HEK293 (cell line): ENCODE data around the gene PUM1.

Experiments used
- CTCF ChIA-PET: fragments of 350-600 bp; formaldehyde crosslinking; extraction: SDS; loops from one replicate; lab custom pipeline; 2021; ENCODE audit warnings: antibody characterized with exemption; lab: Yijun Ruan, JAX
- POLR2A ChIA-PET: fragments of 300-600 bp; formaldehyde crosslinking; extraction: SDS; loops from one replicate; lab custom pipeline; 2020; ENCODE audit warnings: antibody characterized with exemption, inconsistent platforms; lab: Yijun Ruan, JAX
- H3K27ac ChIP-seq: fragments of 200-500 bp; sonication (Bioruptor generic); 2 replicates; pipeline ENCODE4 v1.5.1; 2014; ENCODE audit warnings: low read depth, low read length, control low read depth, inconsistent platforms; ENCODE audit errors: extremely low read depth
- H3K36me3 ChIP-seq, 2 experiments: fragments of 200-500 bp in 1 of 2; sonication (Bioruptor generic) in 1 of 2; 1 replicate in 1 of 2; 2 replicates in 1 of 2; pipeline ENCODE4 v1.5.1; 2014 to 2017; ENCODE audit warnings: inconsistent platforms in 2 of 2, low read length in 2 of 2; ENCODE audit not compliant: control insufficient read depth in 2 of 2, insufficient read depth in 1 of 2
- H3K4me1 ChIP-seq: fragments of 200-500 bp; sonication (Bioruptor generic); 2 replicates; pipeline ENCODE4 v1.5.1; 2014; ENCODE audit warnings: mild to moderate bottlenecking, low read length, inconsistent platforms; ENCODE audit not compliant: control insufficient read depth, insufficient read depth
- H3K4me3 ChIP-seq: 2 replicates; pipeline ENCODE4 v1.5.1; 2011; ENCODE audit warnings: low read depth, mild to moderate bottlenecking, control low read depth, low read length, moderate library complexity
- H3K9me3 ChIP-seq: fragments of 200-500 bp; sonication (Bioruptor generic); 2 replicates; pipeline ENCODE4 v1.5.1; 2014; ENCODE audit warnings: low read depth, low read length, inconsistent platforms; ENCODE audit not compliant: control insufficient read depth, insufficient read depth
- IKZF3 ChIP-seq: fragments of 450-650 bp; IDR thresholded peaks from 2 replicates; pipeline ENCODE4 v1.5.0; 2018; ENCODE audit warnings: missing biosample characterization, mild to moderate bottlenecking, missing genetic modification characterization, moderate library complexity
- PRDM6 ChIP-seq: fragments of 450-650 bp; formaldehyde crosslinking; IDR thresholded peaks from 2 replicates; pipeline ENCODE4 v1.5.1; 2017; ENCODE audit warnings: missing biosample characterization, missing genetic modification characterization
- SP3 ChIP-seq: fragments of 450-650 bp; formaldehyde crosslinking; IDR thresholded peaks from 2 replicates; pipeline ENCODE4 v1.5.1; 2016; ENCODE audit warnings: missing biosample characterization, missing genetic modification characterization
- WT1 ChIP-seq: fragments of 450-650 bp; formaldehyde crosslinking; IDR thresholded peaks from 2 replicates; pipeline ENCODE4 v1.5.1; 2016; ENCODE audit warnings: missing biosample characterization, missing genetic modification characterization
- ZBTB8A ChIP-seq: fragments of 450-650 bp; formaldehyde crosslinking; IDR thresholded peaks from 2 replicates; pipeline ENCODE4 v1.5.1; 2016; ENCODE audit warnings: missing biosample characterization, missing genetic modification characterization
- ZEB2 ChIP-seq: fragments of 450-650 bp; formaldehyde crosslinking; IDR thresholded peaks from 2 replicates; pipeline ENCODE4 v1.5.1; 2016; ENCODE audit warnings: missing biosample characterization, missing genetic modification characterization
- ZIC2 ChIP-seq: fragments of 450-650 bp; formaldehyde crosslinking; IDR thresholded peaks from 2 replicates; pipeline ENCODE4 v1.5.1; 2016; ENCODE audit warnings: missing biosample characterization, missing genetic modification characterization
- ZNF248 ChIP-seq: fragments of 450-650 bp; formaldehyde crosslinking; IDR thresholded peaks from 2 replicates; pipeline ENCODE4 v1.5.1; 2017; ENCODE audit warnings: missing biosample characterization, missing genetic modification characterization
- ZNF394 ChIP-seq: fragments of 450-650 bp; formaldehyde crosslinking; IDR thresholded peaks from 2 replicates; pipeline ENCODE4 v1.5.1; 2016; ENCODE audit warnings: missing biosample characterization, missing genetic modification characterization, mild to moderate bottlenecking, moderate library complexity, borderline replicate concordance
- ZNF423 ChIP-seq: fragments of 450-650 bp; formaldehyde crosslinking; IDR thresholded peaks from 2 replicates; pipeline ENCODE4 v1.5.1; 2016; ENCODE audit warnings: missing biosample characterization, missing genetic modification characterization
- ZNF518A ChIP-seq: fragments of 450-650 bp; formaldehyde crosslinking; conservative IDR thresholded peaks from 2 replicates; pipeline ENCODE4 v1.5.1; 2016; ENCODE audit warnings: low read depth, missing biosample characterization, missing genetic modification characterization
- ZNF785 ChIP-seq: fragments of 450-650 bp; formaldehyde crosslinking; IDR thresholded peaks from 2 replicates; pipeline ENCODE4 v1.5.1; 2016; ENCODE audit warnings: missing biosample characterization, missing genetic modification characterization
- TF ChIP-seq, protein P1 (sequence below): fragments of 450-650 bp; formaldehyde crosslinking; IDR thresholded peaks from 2 replicates; pipeline ENCODE4 v1.5.1; 2016; ENCODE audit warnings: missing biosample characterization, missing genetic modification characterization

PUM1 gene

GRCh38 chr1:30977105-30977504 is 88.4 kb downstream of the PUM1 start (continued):
- peak; percentile 35 for TF ChIP-seq PRDM6 (tag by site-specific recombination)
- no peak for TF ChIP-seq ZBTB8A (tag by site-specific recombination)
- no peak; the same call in 1 of the 2 replicates for TF ChIP-seq ZEB2
- 0 out of 2 replicates have a peak, but pooled peaks have one; percentile 28 for TF ChIP-seq IKZF3
- no peak for TF ChIP-seq ZNF248
- TF ChIP-seq, all 188 proteins: peak for 11

DNA sequence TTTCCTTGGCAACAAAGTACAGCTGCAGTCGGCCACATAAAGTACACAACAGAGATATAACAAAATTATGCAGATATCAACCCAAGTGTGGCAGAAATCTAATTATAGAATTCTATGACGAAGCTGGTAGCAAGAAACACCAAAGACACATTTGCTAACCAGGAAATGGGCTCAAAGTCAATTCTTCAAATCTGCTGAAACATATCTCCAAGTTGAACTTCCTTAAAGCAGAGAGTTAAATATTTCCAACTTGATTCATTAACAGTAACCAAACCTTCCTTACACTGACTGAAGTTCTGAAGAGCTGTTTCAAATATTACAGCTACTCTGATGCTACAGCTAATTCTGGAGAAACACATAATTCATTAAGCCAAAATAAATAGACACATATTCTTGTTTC is 89.4 kb downstream of the PUM1 start:
- Histone ChIP-seq H3K27ac (no peak overlapping the region), H3K9me3 (no peaks in the 10 kb centered on the region), H3K36me3 (peaks cover 16 to 83% of the 10 kb centered on the region in 2 experiments), H3K4me3 (no peak overlapping the region), H3K4me1 (0 out of 2 replicates have a peak, but pooled peaks cover 4% of the 10 kb centered on the region)
- no peak for TF ChIP-seq ZNF785
- no peak for TF ChIP-seq SP3 (tag by site-specific recombination)
- no peak for TF ChIP-seq ZNF518A (tag by site-specific recombination)
- TF ChIP-seq ZNF394 (tag by site-specific recombination): peak; percentile 66; the same call in 1 of the 2 replicates
- ChIA-PET CTCF (interaction anchor here (0.8 kb wide), 1 partner anchor 9 kb away, joined by 3 read pairs; no protein-coding TSS in a partner anchor), POLR2A (interaction anchor here (0.5 kb wide), 1 partner anchor 44 kb away, joined by 3 read pairs; no protein-coding TSS in a partner anchor)

- CTCF ChIA-PET: interaction anchor here (0.7 kb wide), 1 partner anchor 157 kb away, joined by 3 read pairs; no protein-coding TSS in a partner anchor
- H3K36me3 ChIP-seq: peaks cover 16 to 85% of the 10 kb centered on the region in 2 experiments
- TF ChIP-seq, protein P1, sequence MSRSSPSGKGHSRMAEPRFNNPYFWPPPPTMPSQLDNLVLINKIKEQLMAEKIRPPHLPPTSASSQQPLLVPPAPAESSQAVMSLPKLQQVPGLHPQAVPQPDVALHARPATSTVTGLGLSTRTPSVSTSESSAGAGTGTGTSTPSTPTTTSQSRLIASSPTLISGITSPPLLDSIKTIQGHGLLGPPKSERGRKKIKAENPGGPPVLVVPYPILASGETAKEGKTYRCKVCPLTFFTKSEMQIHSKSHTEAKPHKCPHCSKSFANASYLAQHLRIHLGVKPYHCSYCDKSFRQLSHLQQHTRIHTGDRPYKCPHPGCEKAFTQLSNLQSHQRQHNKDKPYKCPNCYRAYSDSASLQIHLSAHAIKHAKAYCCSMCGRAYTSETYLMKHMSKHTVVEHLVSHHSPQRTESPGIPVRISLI (tag by site-specific recombination): peak; percentile 74
- TF ChIP-seq WT1 (tag by site-specific recombination): peak; percentile 49
- no peak for TF ChIP-seq ZBTB8A (tag by site-specific recombination)
- H3K4me3 ChIP-seq: no peak overlapping the region
- no peaks in the 10 kb centered on the region for H3K9me3 ChIP-seq
- POLR2A ChIA-PET: no interaction called here
- 0 out of 2 replicates have a peak, but pooled peaks cover 4% of the 10 kb centered on the region for H3K4me1 ChIP-seq
- no peak overlapping the region for H3K27ac ChIP-seq
These were observed 90.3 kb downstream of the PUM1 start for GRCh38 chr1:30975217-30975616.

DNA sequence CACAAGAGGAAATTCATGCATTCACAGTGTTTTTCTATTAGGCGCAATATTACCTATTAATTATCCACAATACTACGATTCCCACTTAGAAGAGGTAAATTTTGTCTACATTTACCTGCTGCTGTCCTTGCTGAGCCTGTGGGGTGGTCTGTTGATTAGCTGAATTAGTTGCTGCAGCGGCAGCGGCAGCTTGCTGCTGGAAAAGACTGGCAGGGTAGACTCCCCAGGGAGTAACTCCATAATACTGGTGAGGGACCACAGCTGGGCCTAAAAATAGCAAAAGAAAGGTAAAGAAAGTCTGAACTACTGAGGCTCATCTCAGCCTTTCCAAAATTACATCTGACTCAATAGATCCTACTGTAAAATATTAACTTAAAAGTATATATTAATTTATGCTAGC is 91.0 kb downstream of the PUM1 start:
- POLR2A ChIA-PET: interaction anchor here (1.6 kb wide), 1 partner anchor 91 kb away, joined by 6 read pairs; the partner anchor contains the start of gene PUM1

More for the DNA sequence above, 91.0 kb downstream of the PUM1 start:
- no peak overlapping the region for H3K4me3 ChIP-seq
- H3K9me3 ChIP-seq: no peaks in the 10 kb centered on the region
- H3K4me1 ChIP-seq: 0 out of 2 replicates have a peak, but pooled peaks cover 4% of the 10 kb centered on the region
- CTCF ChIA-PET: interaction anchor here (0.7 to 0.8 kb wide), 2 partner anchors 156 to 173 kb away, joined by 3 read pairs; no protein-coding TSS in a partner anchor
- no peak for TF ChIP-seq ZNF423 (tag by site-specific recombination)
- TF ChIP-seq ZIC2 (tag by site-specific recombination): peak; percentile 41; the same call in 1 of the 2 replicates
- H3K27ac ChIP-seq: no peak overlapping the region
- H3K36me3 ChIP-seq: peaks cover 19 to 85% of the 10 kb centered on the region in 2 experiments
